GM12878 (cell line): ENCODE results near the gene DEUP1. TPM values are rescaled to one million over a fixed set of nuclear protein-coding genes. Genes with fewer than 3 reads are reported as not detected.

Source experiments
- ATAC-seq: fragments of 200-7000 bp; cut with Tn5 transposase; 3 replicates; pipeline ENCODE4 v1.9.1; 2020; ENCODE audit warnings: mild to moderate bottlenecking, moderate library complexity
- BruUV-seq: library from RNA; stranded (reverse); fragments of 400-500 nt; replicated peaks from 2 replicates; lab custom pipeline; 2021; lab: Mats Ljungman, UMichigan
- CTCF ChIA-PET: fragments of 300-600 bp; sonication (Branson Sonifier 250); formaldehyde crosslinking; extraction: SDS; loops from one replicate; lab custom pipeline; 2021; ENCODE audit warnings: inconsistent platforms; lab: Yijun Ruan, JAX
- POLR2A ChIA-PET: fragments of 350-600 bp; formaldehyde crosslinking; extraction: SDS; loops from one replicate; lab custom pipeline; 2021; ENCODE audit warnings: inconsistent platforms; lab: Charles Lee
- RAD21 ChIA-PET: fragments of 300-600 bp; sonication (Branson Sonifier 250); formaldehyde crosslinking; loops from one replicate; lab custom pipeline; 2023; ENCODE audit warnings: antibody characterized with exemption; ENCODE audit not compliant: unreplicated experiment; lab: Charles Lee
- SMC1A ChIA-PET: fragments of 300-600 bp; sonication (Branson Sonifier 250); formaldehyde crosslinking; loops from one replicate; lab custom pipeline; 2023; ENCODE audit not compliant: unreplicated experiment, uncharacterized antibody; lab: Charles Lee
- DNase-seq: peaks from one replicate; pipeline ENCODE4 v3.0.0-alpha.2; 2011; ENCODE audit warnings: low read depth, low spot score
- FAIRE-seq: peaks from 3 replicates; lab custom pipeline; 2011; peaks lifted over from hg19 to GRCh38; lab: Jason Lieb, UNC
- H2AFZ ChIP-seq: 2 replicates; pipeline ENCODE4 v1.6.0; 2011; ENCODE audit warnings: low read depth, low read length, control low read depth; ENCODE audit not compliant: control insufficient read depth
- H3K27ac ChIP-seq: 2 replicates; pipeline ENCODE4 v1.5.1; 2011; ENCODE audit warnings: control low read depth; ENCODE audit not compliant: control insufficient read depth, insufficient read depth
- H3K27me3 ChIP-seq, 2 experiments: replicated peaks in 1 of 2; 2 replicates each; pipeline versions ENCODE4 v1.6.0 to v1.6.1; 2011; ENCODE audit warnings: low read length in 1 of 2; ENCODE audit not compliant: control insufficient read depth in 2 of 2, insufficient read depth in 2 of 2
- H3K36me3 ChIP-seq, 2 experiments: 2 replicates each; pipeline ENCODE4 v1.5.1; 2011; ENCODE audit warnings: low read length in 1 of 2; ENCODE audit not compliant: control insufficient read depth in 2 of 2, insufficient read depth in 2 of 2
- H3K4me1 ChIP-seq: 2 replicates; pipeline ENCODE4 v1.6.1; 2011; ENCODE audit warnings: mild to moderate bottlenecking, low read length, moderate library complexity, mixed read lengths; ENCODE audit not compliant: control insufficient read depth, insufficient read depth
- H3K4me2 ChIP-seq: 2 replicates; pipeline ENCODE4 v1.6.0; 2011; ENCODE audit warnings: control low read depth; ENCODE audit not compliant: control insufficient read depth, insufficient read depth
- H3K4me3 ChIP-seq: fragments of 200-600 bp; sonication (generic); 2 replicates; pipeline ENCODE4 v1.5.1; 2016
- H3K79me2 ChIP-seq: 2 replicates; pipeline ENCODE4 v1.6.0; 2011; ENCODE audit warnings: low read length; ENCODE audit not compliant: control insufficient read depth, insufficient read depth
- H3K9ac ChIP-seq: 2 replicates; pipeline ENCODE4 v1.8.0; 2011; ENCODE audit warnings: low read length, control low read depth, mixed read lengths; ENCODE audit not compliant: control insufficient read depth, insufficient read depth
- H3K9me3 ChIP-seq: replicated peaks from 3 replicates; pipeline ENCODE4 v1.5.1; 2011; ENCODE audit warnings: mild to moderate bottlenecking, low read length; ENCODE audit not compliant: control insufficient read depth, insufficient read depth
- H4K20me1 ChIP-seq: 2 replicates; pipeline ENCODE4 v1.6.0; 2011; ENCODE audit not compliant: control insufficient read depth, insufficient read depth
- BCL11A ChIP-seq: IDR thresholded peaks from 2 replicates; pipeline ENCODE4 v1.6.1; 2011; ENCODE audit warnings: low read depth, low read length
- BHLHE40 ChIP-seq, 2 experiments: fragments of 450-650 bp in 1 of 2; IDR thresholded peaks; 2 replicates each; pipeline ENCODE4 v1.6.1; 2011 to 2017; ENCODE audit warnings: low read depth in 2 of 2, borderline replicate concordance in 1 of 2, improper control_type of control experiment in 1 of 2, low read length in 1 of 2, mild to moderate bottlenecking in 1 of 2
- CEBPB ChIP-seq, 2 experiments: fragments of 150-350 bp in 1 of 2; IDR thresholded peaks; 2 replicates each; pipeline ENCODE4 v1.6.1; 2012 to 2014; ENCODE audit warnings: low read depth in 2 of 2, low read length in 2 of 2, borderline replicate concordance in 1 of 2, inconsistent platforms in 1 of 2
- HDAC6 ChIP-seq: fragments of 200-600 bp; sonication (generic); IDR thresholded peaks from one replicate; pipeline ENCODE4 v1.8.0; 2017; ENCODE audit warnings: antibody characterized with exemption; ENCODE audit not compliant: unreplicated experiment
- HDGF ChIP-seq: fragments of 450-650 bp; IDR thresholded peaks from 2 replicates; pipeline ENCODE4 v1.6.1; 2016; ENCODE audit warnings: antibody characterized with exemption
- RAD21 ChIP-seq: IDR thresholded peaks from 2 replicates; pipeline ENCODE4 v1.6.1; 2011; ENCODE audit warnings: mild to moderate bottlenecking, low read depth, low read length, moderate library complexity; ENCODE audit not compliant: insufficient read depth
- RFX5 ChIP-seq: IDR thresholded peaks from 2 replicates; pipeline ENCODE4 v1.6.1; 2011; ENCODE audit warnings: low read depth, low read length, improper control_type of control experiment
- SMAD5 ChIP-seq: IDR thresholded peaks from 2 replicates; pipeline ENCODE4 v1.6.1; 2016; ENCODE audit warnings: antibody characterized with exemption, low read depth
- USF2 ChIP-seq: IDR thresholded peaks from 2 replicates; pipeline ENCODE4 v1.6.1; 2011; ENCODE audit warnings: low read depth, low read length, improper control_type of control experiment, borderline replicate concordance
- ZBTB4 ChIP-seq: fragments of 450-650 bp; formaldehyde crosslinking; IDR thresholded peaks from 2 replicates; pipeline ENCODE4 v1.4.0; 2022; ENCODE audit warnings: mild to moderate bottlenecking, moderate library complexity
- ZNF217 ChIP-seq: fragments of 450-650 bp; IDR thresholded peaks from 2 replicates; pipeline ENCODE4 v1.6.1; 2017; ENCODE audit warnings: antibody characterized with exemption, mild to moderate bottlenecking
- WGBS: methylation state at CpG from one replicate; pipeline ENCODE4 v1.1.6; 2016; ENCODE audit warnings: low lambda C conversion rate; ENCODE audit not compliant: insufficient replicate concordance, insufficient coverage; ENCODE audit errors: missing lambda C conversion rate; 5-methylcytosine and 5-hydroxymethylcytosine counted together
- in situ Hi-C: fragments of 300-500 bp; cut with MboI; formaldehyde crosslinking; loops from 9 replicates; pipeline ENCODE4 v1.14.3; 2018; ENCODE audit warnings: mixed read lengths
- intact Hi-C: fragments of 100-400 bp; cut with micrococcal nuclease; formaldehyde crosslinking; loops from one replicate; pipeline ENCODE4 v1.14.2; 2022; ENCODE audit not compliant: unreplicated experiment
- polyA plus RNA-seq, 11 experiments: library from polyadenylated mRNA; depleted of rRNA in 4 of 11; unstranded in 6 of 11; stranded (reverse) in 5 of 11; fragments of >200 nt; fragmentation: Nextera tagmentation in 4 of 11; fragmentation: Illumina TruSeq in 1 of 11; extraction: Ambion mirVana in 4 of 11; extraction: Trizol in 1 of 11; gene quantifications; 1 replicate in 1 of 11; 2 replicates in 10 of 11; pipeline versions ENCODE4 v1.2.1 to v1.2.3, GENCODE V29; 2011 to 2016; ENCODE audit warnings: inconsistent platforms in 2 of 11, missing spikeins in 2 of 11, low read depth in 1 of 11
- total RNA-seq, 4 experiments: library from RNA; depleted of rRNA in 3 of 4; stranded (reverse); fragments of >200 nt in 3 of 4; fragmentation: Illumina TruSeq in 1 of 4; extraction: Trizol in 1 of 4; gene quantifications; 2 replicates each; pipeline versions ENCODE4 v1.2.1 to v1.2.3, GENCODE V29; 2013 to 2021

Gene DEUP1
- total and polyA plus RNA-seq, 10 of the 15 experiments (the other 5 are each of a cell fraction or from before 2014, with no cell fraction given), result 0.12 TPM; not detected in 9

- DNase-seq (no peak), FAIRE-seq (no peak), ATAC-seq (no peak)
- POLR2A ChIA-PET, result no interaction called here
- CTCF ChIA-PET, result no interaction called here
- 97% methylated on average over 2 of the region's 2 CpGs for WGBS
- Histone ChIP-seq H3K27ac (no peak overlapping the region), H4K20me1 (no peaks in the 10 kb centered on the region), H3K9me3 (no peaks in the 10 kb centered on the region; the same call in 2 of the 3 replicates), H3K4me1 (no peaks in the 10 kb centered on the region), H2AFZ (no peak overlapping the region), H3K36me3 (no peaks in the 10 kb centered on the region), H3K4me3 (no peak overlapping the region), H3K27me3 (no peaks in the 10 kb centered on the region), H3K9ac (no peak overlapping the region), H3K4me2 (no peak overlapping the region), H3K79me2 (no peaks in the 10 kb centered on the region)
- SMC1A ChIA-PET, result interaction anchor here (0.6 to 1.3 kb wide), 3 partner anchors 9 to 462 kb away, joined by 3 to 5 read pairs (median 3); no protein-coding TSS in a partner anchor
- in situ Hi-C loops (no loop called here), intact Hi-C loops (no loop called here)
- TF ChIP-seq RFX5 (no peak), BCL11A (no peak), ZBTB4 (CRISPR knock-in tag) (no peak), HDGF (no peak), BHLHE40 (IDR thresholded peaks at IDR 0.05; ENCODE audit: borderline replicate concordance in 1 of 2, low read depth in 2 of 2, low read length in 1 of 2) (no peak), SMAD5 (no peak), RAD21 (no peak), ZNF217 (no peak), CEBPB (IDR thresholded peaks at IDR 0.05; ENCODE audit: borderline replicate concordance in 1 of 2, low read depth in 2 of 2, low read length in 2 of 2) (no peak), HDAC6 (no peak), USF2 (no peak)
- no TSS peak for BruUV-seq
- RAD21 ChIA-PET, result no interaction called here
These were observed 18.4 kb downstream of the DEUP1 start for GRCh38 chr11:93348930-93349329.
